GM21737 (cell line): ENCODE results near the gene OR10G8.

Experiments used
- ATAC-seq: cut with Tn5 transposase; IDR thresholded peaks from one replicate; pipeline ENCODE4 v1.9.1; 2021; ENCODE audit warnings: mild to moderate bottlenecking, moderate library complexity; ENCODE audit not compliant: unreplicated experiment

The OR10G8 gene

GRCh38 chr11:124077266-124077665 is 50.7 kb downstream of the OR10G8 start:
- ATAC-seq, result no peak

GRCh38 chr11:124078591-124078990 is 52.0 kb downstream of the OR10G8 start:
- ATAC-seq, result no peak

DNA sequence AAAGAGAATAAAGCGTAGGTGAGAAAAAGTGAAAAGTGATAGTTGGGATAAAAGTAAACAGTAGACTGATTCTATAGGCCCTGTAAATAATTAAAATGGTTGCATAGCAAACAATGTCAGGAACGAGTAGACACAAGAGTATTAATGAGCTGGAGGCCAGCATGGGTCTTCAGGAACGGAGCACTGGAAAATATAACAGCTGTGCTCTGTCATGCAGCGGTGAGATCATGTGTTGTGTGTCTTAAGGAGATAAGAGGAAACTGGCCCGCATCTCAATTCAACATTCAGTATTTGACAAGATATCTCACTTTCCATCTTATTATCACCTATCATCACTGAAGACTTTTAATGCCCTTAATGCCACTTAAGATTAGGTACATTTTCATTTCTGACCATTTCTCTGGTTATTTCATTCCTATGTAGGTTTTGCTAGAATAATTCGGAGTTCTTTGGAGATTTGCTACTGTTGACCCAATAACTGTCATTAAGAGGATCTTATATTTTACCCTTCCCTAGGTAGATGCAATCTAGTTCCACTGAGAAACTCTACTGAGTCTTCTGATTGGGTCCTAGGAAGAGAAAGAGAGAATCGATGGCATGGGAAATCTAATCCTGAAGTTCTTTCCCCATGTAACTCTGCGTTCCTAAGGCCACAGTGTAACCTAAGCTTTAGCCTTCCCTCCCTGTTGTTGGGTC is 53.2 kb downstream of the OR10G8 start:
- no peak for ATAC-seq
